Superior temporal gyrus (tissue), 1 donor: ENCODE results near the gene RNF4.
"Not testable (repeated sequence)": the region's sequence is repeated elsewhere in the genome, so short reads cannot be mapped to it uniquely, and the experiment has no call there.

Source experiments
- DNase-seq: peaks from one replicate; pipeline ENCODE4 v3.0.0-alpha.2; 2016; ENCODE audit errors: extremely low spot score

Gene RNF4

GRCh38 chr4:2486981-2487380 lies 18.1 kb downstream of the RNF4 start:
- DNase-seq: no peak

- DNase-seq: no peak
These were observed 18.7 kb downstream of the RNF4 start for GRCh38 chr4:2487632-2488031.

GRCh38 chr4:2489081-2489805 lies 20.3 kb downstream of the RNF4 start:
- no peak for DNase-seq

GRCh38 chr4:2489841-2490552 lies 21.1 kb downstream of the RNF4 start:
- no peak for DNase-seq

GRCh38 chr4:2492970-2493369 lies 24.1 kb downstream of the RNF4 start:
- no peak for DNase-seq

- DNase-seq: no peak
These were observed 26.1 kb downstream of the RNF4 start for GRCh38 chr4:2494992-2495391.

- DNase-seq: no peak
These were observed 28.4 kb downstream of the RNF4 start for GRCh38 chr4:2497324-2497723.

GRCh38 chr4:2497931-2498330 lies 29.0 kb downstream of the RNF4 start:
- DNase-seq: no peak

- no peak for DNase-seq
These were observed 31.6 kb downstream of the RNF4 start for GRCh38 chr4:2500547-2500946.

GRCh38 chr4:2501034-2501594 lies 32.2 kb downstream of the RNF4 start:
- DNase-seq: no peak

GRCh38 chr4:2503809-2504208 lies 34.9 kb downstream of the RNF4 start:
- DNase-seq: no peak

GRCh38 chr4:2507259-2507658 lies 38.4 kb downstream of the RNF4 start:
- DNase-seq: no peak

GRCh38 chr4:2507855-2508254 lies 38.9 kb downstream of the RNF4 start:
- no peak for DNase-seq

- no peak for DNase-seq
These were observed 41.7 kb downstream of the RNF4 start for GRCh38 chr4:2510351-2511259.

- no peak for DNase-seq
These were observed 42.8 kb downstream of the RNF4 start for GRCh38 chr4:2511645-2512131.

GRCh38 chr4:2512396-2513135 lies 43.7 kb downstream of the RNF4 start:
- DNase-seq: no peak

GRCh38 chr4:2514193-2514592 lies 45.3 kb downstream of the RNF4 start:
- not testable (repeated sequence) for DNase-seq

- not testable (repeated sequence) for DNase-seq
These were observed 46.0 kb downstream of the RNF4 start for GRCh38 chr4:2514944-2515343.

- no peak for DNase-seq
These were observed 47.1 kb downstream of the RNF4 start for GRCh38 chr4:2515830-2516550.

GRCh38 chr4:2516635-2517034 lies 47.7 kb downstream of the RNF4 start:
- DNase-seq: no peak
